GM20431 (cell line): Measurements from ENCODE around the gene HDHD5.

Experiments used
- in situ Hi-C: fragments of 300-500 bp; cut with MseI, MboI; formaldehyde crosslinking; loops from one replicate; pipeline ENCODE4 v1.15.0; 2020; ENCODE audit warnings: low sequenced_read_pairs; ENCODE audit not compliant: unreplicated experiment

The HDHD5 gene

DNA sequence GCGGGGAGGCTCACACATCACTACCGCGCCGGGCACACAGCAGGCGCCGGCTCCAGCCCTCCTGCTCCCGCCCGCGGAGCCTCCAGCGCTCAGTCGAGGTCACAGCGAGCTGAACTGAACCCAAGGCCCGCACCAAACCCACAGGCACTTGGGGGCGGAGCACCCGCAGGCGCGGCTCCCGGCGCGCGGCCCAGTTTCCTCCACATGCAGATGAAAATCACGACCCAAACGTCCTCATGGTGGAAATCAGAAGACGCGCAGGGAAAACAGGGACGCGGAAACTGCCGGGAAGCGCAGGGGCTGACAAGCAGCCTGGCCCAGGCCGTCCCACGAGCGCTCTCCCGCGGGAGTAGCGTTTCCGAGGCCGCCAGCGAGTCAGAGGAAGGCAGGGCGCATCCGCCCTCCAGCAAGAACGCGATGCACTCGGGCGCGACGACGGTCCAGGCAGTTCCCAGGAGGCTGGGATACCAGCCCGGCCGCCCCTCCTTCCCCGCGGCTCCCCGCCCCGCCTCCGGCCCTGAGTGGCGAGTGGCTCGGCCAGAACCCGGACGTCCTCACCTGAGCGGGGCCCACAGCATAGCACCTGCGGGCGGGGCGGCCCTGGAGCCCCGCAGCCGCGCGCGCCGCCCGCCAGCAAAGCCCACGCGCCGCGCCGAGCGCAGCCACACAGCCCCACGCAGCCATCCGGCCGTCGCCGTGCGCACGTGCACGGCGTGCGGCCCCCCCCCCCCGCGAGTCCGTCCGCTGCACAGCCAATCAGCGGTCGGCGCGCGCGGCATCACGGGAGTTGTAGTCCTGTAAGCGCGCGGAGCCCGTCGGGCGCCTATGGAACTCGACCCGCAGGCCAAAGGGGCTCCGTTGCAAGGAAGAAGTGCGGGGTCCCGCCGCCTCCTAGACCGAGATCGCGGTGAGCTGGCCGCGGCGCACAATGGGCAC, at the start of gene HDHD5:
Gene HDHD5 (minus strand): TSS at position 710 of the 936 bp plus-strand sequence. CDS start 26 bp downstream, at position 684.
- in situ Hi-C loops: no loop called here

DNA sequence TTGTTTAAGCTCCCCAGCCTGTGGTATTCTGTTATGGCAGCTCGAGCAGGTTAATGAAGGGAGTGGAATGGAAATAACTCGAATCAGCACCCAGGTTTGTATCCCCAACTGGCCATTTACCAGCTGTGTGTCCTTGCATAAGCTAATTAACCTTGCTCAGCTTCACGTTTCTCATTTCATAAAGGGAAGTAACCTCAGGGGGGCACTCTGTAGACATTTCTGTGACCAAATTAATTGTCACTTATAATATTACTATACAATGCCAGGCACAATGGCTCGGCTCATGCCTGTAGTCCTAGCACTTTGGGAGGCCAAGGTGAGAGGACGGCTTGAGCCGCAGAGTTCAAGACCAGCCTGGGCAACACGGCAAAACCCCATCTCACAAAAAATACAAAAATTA, 46.4 kb upstream of the HDHD5 start:
- in situ Hi-C loops: no loop called here

- in situ Hi-C loops: no loop called here
Observed at GRCh38 chr22:17201285-17201945, 42.3 kb upstream of the HDHD5 start.

DNA sequence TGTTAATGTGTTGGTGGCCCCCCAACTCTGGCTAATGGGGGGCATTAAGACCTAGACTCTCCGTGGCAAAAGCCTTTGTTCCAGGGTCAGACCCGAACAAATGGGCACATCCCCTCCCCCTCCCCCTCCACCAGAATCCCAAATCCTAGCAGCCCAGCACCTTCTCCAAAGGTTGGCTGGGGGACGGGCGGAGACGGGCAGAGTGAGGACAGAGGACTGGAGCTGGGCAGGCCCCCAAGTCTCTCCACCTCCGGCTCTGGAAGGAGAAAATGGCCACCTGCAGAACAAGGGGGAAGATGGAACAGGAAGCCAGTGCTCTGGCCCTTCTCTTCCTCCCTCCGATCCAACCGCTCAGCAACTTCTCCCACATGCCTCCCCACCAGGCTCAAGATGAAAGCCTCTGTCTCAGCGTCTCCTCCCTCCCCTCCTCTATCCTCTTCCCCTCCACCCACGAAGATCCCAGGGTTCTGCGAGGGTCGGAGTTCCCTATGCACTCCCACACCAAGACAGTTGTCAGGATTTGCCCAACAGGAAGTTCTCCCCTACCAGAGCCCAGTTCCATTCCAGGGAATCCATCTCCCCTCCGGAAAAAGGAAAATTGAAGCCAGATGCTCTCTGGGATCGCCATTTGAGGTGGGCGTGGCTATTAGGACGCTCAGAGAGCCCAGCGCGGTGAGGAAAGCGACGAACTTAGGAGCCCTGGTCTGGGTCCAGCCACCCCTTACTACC, 40.1 kb upstream of the HDHD5 start:
- in situ Hi-C loops: no loop called here

DNA sequence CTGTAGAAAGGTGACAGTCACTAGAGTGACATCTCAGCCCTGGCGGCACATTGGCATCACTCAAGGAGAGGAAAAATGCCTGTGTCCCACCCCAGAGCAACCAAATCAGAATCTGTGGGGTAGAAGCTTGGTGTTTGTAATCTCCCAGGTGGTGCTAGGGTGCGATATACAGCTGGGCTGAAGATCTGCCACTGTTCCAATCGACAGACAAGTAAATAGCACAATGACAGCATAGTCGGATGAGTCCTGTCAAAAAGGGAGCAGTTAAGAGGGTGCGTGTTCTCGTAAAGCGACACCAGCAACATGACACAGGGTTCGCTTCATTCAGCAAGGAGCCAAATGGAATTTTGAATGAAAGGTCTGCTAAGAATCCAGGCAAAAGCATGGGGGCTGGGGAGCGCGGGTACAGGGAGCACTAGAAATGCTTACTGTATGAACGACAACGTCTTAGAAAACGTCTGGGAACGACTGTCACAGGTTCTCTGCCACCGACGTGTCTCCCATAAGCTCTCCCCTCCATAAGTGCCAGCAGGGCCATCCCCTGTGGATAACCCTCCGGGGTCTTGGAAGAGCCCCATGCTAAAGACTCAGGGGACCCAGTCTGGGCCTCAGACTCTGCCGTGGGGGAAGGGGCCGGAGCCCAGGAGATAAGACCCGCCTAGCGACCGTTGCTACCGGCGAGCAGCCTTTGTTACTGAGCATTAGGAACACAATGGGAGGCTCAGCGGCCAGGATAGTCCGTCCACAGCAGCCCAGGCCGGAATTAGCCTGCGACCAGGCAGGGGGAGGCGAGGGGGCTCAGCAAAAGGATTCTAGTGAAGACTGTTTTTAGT, 39.3 kb upstream of the HDHD5 start:
- in situ Hi-C loops: no loop called here

DNA sequence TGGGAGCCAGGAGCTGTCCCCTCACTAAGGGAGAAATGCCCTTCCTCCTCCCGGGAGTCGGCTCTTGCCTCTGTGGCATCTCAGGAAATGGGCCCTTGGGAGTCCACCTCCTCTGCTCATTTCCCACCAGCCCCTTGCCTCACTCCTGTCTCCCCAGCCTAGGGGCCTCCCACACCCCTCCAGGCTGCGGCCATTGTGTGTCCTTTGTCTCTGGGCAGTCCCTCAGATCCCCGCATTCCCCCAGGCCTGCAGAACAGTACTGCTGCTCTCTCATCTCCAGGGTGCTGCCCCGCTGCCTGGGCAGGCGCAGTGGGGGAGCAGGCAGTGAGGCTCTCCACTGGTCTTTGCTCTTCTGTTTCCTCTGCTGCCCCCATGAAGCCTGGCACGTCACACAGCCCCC, 35.1 kb upstream of the HDHD5 start:
- in situ Hi-C loops: no loop called here

DNA sequence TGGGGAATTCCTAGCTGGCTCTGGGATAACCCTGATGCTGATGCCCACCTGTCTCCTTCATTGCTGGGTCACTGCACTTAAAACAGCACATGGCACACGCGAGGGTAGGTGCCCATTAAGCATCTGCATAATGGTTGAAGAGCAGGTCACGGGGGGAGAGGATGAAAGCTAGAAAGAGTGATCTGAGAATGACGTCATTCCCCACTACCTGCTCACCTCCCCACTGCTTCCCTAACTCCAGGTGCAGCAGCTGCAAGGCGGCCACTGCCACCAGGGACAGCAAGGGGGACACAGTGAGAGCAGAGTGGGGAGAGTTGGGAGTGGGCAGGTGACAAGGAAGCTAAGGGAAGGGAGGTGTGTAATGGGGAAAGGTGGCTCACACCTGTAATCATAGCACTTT, 33.1 kb upstream of the HDHD5 start:
- in situ Hi-C loops: no loop called here

DNA sequence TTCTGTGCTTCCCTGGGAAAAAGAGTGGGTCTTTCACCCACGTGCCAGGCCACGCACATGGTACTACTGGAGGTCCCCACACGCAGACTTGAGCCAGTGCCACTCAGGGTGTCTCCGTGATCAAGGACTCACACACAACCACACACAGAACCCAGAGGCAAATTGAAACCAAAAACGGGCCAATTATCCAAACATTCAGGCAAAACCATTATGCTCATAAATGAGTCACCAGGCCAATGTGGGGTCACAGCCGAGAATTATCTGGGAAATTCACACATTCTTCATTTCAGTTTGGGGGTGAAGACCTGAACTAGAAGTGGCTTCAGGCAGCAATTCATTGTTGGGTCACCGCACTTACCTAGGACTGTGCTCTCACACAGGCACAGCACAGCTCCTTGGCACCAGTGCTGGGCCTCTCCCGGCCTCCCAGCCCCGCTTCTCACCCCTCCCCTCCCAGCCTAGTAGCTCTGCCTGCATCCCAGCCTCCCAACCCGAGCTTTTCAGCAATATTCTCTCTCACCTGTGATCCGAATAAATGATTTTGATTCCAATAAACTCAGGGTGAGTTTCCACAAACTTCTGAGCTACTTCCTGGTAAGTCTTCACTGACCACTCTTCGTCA, 32.2 kb upstream of the HDHD5 start:
- in situ Hi-C loops: no loop called here

- in situ Hi-C loops: no loop called here
Observed at GRCh38 chr22:17190702-17191101, 31.6 kb upstream of the HDHD5 start.

- in situ Hi-C loops: loop anchor here (10.0 kb wide), 1 partner anchor 318 kb away; no protein-coding TSS in a partner anchor
Observed at GRCh38 chr22:17176715-17177114, 17.6 kb upstream of the HDHD5 start.

GRCh38 chr22:17172029-17172833, 13.2 kb upstream of the HDHD5 start:
- in situ Hi-C loops: loop anchor here (10.0 kb wide), 1 partner anchor 323 kb away; no protein-coding TSS in a partner anchor

GRCh38 chr22:17171153-17172028, 12.3 kb upstream of the HDHD5 start:
- in situ Hi-C loops: loop anchor here (10.0 kb wide), 1 partner anchor 323 kb away; no protein-coding TSS in a partner anchor

GRCh38 chr22:17167486-17167885, 8.4 kb upstream of the HDHD5 start:
- in situ Hi-C loops: no loop called here

- in situ Hi-C loops: no loop called here
Observed at GRCh38 chr22:17164392-17165024, 5.4 kb upstream of the HDHD5 start.

DNA sequence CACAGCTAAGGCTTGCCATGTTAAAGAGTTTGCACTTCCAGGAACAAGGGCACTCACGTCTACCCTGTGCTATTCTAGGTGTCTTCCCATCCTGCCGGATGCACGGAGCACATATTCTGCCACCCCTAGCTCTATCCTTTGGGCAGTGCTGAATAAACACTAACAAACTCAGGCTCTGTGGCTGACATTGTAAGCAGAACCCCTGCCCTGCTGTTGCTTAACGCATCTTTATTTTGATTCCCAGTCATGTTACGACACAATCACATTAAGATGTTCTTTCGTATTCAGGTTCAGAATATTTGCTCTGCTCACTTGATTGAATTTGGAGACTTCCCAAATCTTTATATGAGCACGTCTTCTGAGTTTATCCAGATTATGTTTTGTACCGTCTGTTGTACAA, 3.7 kb upstream of the HDHD5 start:
- in situ Hi-C loops: no loop called here

- in situ Hi-C loops: no loop called here
Observed at GRCh38 chr22:17161991-17162390, 2.9 kb upstream of the HDHD5 start.

DNA sequence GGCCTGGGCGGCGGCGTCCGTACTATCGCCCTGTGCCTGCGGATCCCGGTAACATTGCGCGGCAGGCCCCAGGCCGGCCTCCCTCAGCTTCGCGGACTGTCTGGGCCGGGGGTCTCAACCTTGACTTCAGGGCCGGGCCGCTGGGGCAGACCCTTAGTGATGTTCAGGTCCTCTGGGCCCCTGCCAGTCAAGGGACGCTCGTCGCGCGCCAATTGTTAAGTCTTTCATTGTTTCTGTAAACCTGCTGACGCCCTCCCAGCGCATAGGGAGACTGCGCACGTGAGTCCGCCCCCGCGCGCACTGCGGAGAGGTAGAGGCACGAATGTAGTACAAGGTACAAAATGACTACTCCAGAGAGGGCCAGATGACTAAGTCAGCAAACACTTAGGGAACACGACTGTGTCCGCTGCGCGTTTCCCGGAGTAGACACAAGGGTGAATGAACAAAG, 451 bp upstream of the HDHD5 start:
- in situ Hi-C loops: no loop called here
